HG02943 (cell line): ENCODE measurements around the gene KLF13.

Experiments used
- ATAC-seq: cut with Tn5 transposase; IDR thresholded peaks from one replicate; pipeline ENCODE4 v1.9.1; 2021; ENCODE audit warnings: mild to moderate bottlenecking, low read depth, moderate library complexity; ENCODE audit not compliant: unreplicated experiment

The KLF13 gene

DNA sequence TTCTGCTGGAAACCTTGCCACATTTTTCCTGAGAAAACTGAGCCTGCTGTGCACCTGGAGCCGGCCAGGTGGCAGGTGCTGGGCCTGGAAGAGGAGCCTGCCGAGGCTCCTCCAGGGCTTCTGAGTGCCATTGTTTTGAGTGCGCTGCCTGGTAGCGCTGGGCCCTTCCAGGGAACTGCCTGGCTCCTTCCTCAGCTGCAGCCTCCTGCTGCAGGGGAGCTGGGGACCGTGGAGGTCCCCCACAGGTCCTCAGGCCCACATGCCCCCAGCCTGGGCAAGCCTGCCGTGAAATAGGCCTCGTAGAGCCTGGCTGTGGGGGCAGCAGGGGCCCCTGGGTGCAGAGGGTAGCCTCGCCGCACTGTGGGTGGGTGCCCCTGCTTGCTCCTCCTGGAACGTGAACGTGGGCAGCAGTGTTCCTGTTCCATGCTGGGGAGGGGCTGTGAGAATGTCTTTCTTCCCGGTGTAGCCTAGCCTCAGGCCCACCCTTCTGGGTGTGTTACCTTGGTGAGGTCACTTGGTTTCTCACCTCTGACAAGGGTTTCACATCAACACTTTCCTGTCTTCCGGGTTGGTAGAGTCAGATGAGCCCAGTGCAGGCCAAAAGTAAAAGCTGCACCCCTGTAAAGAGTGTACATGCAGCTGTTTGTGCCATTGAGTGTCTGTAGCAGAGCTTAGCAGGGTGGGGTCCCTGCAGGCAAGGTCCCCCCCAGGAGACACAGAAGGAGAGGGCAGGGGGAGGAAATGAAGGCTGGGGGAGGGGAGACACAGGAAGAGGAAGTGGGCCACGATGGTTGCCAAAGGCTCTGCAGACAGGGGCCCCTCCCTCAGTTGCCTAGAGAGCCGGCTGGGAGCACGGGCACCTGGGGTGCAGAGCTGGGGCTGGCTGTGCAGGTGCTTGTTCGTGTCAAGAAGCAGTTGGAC lies 34.5 kb downstream of the KLF13 start:
- peak; percentile 63 for ATAC-seq

- no peak for ATAC-seq
Observed at GRCh38 chr15:31361764-31362515, 35.3 kb downstream of the KLF13 start.

- ATAC-seq: no peak
Observed at GRCh38 chr15:31362886-31363285, 36.3 kb downstream of the KLF13 start.

GRCh38 chr15:31364301-31365031 lies 37.8 kb downstream of the KLF13 start:
- no peak for ATAC-seq

- ATAC-seq: no peak
Observed at GRCh38 chr15:31365032-31365654, 38.5 kb downstream of the KLF13 start.

DNA sequence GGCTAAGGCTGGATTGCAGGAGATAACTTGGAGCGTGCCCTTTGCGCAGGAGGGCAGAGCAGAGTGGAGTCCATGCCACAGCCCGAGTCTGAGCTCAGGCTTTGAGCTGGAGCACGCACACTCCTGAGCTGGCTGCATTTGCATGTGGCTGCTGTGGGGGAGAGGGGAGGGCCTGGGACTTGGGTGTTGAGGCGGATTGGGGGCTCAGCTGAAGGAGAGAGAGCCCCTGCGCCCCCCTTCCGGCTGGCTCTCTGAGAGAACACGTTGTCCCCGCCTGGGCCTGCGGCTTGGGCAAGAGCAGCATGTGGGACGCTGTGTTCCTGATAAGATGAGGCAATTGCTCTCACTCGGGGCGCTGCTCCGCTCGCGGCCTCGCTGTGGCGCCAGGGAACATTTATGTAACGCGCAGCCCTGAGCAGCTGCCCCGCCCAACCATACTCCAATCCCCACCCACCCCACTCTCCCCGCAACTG lies 39.1 kb downstream of the KLF13 start:
- ATAC-seq: peak; percentile 56

- no peak for ATAC-seq
Observed at GRCh38 chr15:31366169-31366734, 39.6 kb downstream of the KLF13 start.

DNA sequence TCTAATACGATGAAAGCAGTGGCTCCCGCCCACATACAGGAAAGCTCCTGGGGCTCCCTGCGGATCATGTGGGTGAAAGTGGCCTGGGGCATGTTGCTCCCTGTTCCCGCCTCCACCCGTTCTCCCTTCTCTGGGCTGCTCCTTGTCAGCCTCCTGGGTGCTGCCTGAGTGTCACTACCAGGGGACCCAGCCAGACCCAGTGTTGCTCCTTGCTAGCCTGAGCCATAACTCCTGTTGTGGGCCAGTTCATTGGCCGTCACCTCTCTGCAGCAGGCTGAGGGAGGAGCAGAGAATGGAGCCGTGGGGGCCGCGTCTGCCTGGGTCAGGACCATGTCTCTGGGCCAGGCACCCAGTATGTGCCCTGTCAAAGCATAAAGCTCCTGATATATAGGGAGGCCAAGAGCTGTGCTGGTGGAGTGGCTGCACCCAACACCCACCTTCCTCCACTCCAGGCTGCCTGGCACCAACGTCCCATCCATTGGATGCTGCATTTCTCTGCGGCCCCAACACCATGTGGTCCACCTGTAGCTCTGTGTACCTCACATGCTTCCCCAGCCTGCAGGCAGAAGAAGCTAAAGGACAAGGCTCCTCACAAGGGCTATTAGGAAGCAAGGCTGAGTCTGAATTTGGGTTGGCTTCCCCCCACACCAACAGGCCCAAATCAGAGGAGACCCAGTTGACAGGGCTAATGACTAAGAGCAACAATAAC lies 40.5 kb downstream of the KLF13 start:
- no peak for ATAC-seq

- no peak for ATAC-seq
Observed at GRCh38 chr15:31367730-31368344, 41.2 kb downstream of the KLF13 start.

- no peak for ATAC-seq
Observed at GRCh38 chr15:31369727-31370126, 43.1 kb downstream of the KLF13 start.

GRCh38 chr15:31371520-31372240 lies 45.0 kb downstream of the KLF13 start:
- ATAC-seq: no peak

GRCh38 chr15:31372635-31373091 lies 46.0 kb downstream of the KLF13 start:
- no peak for ATAC-seq

DNA sequence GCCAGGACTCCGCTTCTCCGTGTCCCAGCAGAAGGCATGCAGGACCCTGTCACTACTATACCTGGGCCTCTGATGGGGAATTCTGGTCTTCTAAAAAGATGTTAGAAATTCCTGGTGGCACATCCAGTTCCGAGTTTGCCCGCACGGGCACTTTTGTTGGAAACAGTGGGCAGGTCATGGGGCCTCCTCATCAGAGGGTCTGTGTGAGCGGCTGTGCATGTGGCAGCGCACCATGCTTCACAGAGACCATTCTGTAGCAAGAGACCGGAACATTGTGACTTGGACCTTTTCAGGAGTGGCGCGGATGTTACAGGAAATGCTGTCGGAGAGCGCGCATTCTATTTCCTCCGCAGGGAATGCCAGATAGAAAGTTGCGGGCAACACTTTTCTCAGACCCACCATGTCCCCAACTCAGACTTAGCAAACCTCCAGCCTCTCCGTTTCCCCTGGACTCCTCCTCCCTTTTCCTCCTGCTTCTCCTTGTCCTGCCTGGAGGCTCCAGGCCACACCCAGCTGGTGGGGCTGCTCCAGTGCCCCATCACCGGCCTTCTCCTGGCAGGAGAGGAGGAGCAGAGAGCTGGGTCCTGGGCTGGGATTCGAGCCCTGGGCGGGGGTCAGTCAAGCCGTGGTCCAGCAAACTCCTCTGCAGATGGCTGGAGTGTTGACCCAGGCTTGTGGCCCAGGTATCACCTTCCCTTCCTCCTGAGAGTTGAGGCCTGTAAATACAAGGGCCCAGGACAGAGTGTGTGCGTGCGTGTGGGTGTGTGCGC lies 46.6 kb downstream of the KLF13 start:
- ATAC-seq: no peak

DNA sequence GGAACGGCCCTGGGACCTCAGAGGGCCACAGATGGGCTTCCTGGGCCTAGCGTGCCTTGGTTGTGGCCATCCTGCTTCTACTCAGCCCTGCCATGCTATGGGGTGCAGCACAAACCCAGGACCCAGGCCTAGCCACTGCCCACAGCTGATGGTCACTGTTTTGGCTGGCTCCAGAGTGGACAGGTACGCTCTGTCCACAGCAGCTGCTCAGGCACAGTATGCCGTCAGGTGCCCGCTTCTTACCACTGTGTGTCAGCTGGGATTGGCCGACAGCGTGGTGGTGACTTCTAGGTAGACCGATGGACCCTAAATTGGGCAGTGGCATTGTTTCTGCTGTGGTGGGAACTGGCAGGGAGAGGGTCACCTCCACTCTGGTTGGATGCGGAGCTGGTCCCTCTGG lies 47.3 kb downstream of the KLF13 start:
- no peak for ATAC-seq

GRCh38 chr15:31374489-31374888 lies 47.9 kb downstream of the KLF13 start:
- no peak for ATAC-seq

- ATAC-seq: no peak
Observed at GRCh38 chr15:31374986-31375385, 48.4 kb downstream of the KLF13 start.

DNA sequence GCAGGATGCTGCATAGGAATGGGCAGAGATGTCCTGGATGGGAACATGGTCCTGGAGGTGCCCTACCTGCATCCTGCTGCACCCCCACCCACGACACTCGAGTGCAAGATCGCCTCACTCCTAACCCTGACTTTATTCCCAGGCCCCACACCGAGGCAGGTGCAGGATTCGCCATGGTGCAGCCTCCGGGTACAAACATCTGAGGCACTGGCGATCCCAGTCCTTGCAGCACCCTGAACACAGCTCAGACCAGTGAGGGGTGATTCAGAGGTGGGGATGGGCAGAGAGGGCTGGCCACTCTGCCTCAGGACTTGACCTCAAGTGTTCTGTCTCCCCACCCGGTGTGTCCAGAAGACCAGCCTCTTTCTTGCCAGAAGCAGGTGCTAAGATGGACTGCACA lies 49.1 kb downstream of the KLF13 start:
- ATAC-seq: no peak

- no peak for ATAC-seq
Observed at GRCh38 chr15:31376511-31376910, 49.9 kb downstream of the KLF13 start.
